ENCODE results near the gene NFILZ. TPM values are rescaled to one million over a fixed set of nuclear protein-coding genes. Genes with fewer than 3 reads are reported as not detected.
"Not testable (repeated sequence)": the region's sequence is repeated elsewhere in the genome, so short reads cannot be mapped to it uniquely, and the experiment has no call there.

NFILZ gene
- polyA plus RNA-seq, 1 experiment = not detected

- H3K27me3 ChIP-seq (ENCODE audit: control insufficient read depth, insufficient read depth, low read length) = no peaks in the 10 kb centered on the region
- ChIA-PET POLR2A (no interaction called here), CTCF (interaction anchor here (0.6 to 3.8 kb wide), 7 partner anchors 14 to 1142 kb away, joined by 3 to 26 read pairs (median 9); partner anchors contain the start of gene NFILZ)
Measured at GRCh38 chr19:8616861-8617260, 13.6 kb upstream of the NFILZ start.

GRCh38 chr19:8617325-8617724 lies 13.1 kb upstream of the NFILZ start:
- H3K36me3 ChIP-seq (ENCODE audit: control insufficient read depth, insufficient read depth, low read length); POLR2A ChIA-PET; H3K27me3 ChIP-seq (ENCODE audit: control insufficient read depth, insufficient read depth, low read length); DNase-seq (ENCODE audit: low read depth); H3K4me3 ChIP-seq (ENCODE audit: low read depth, low read length): not testable (repeated sequence)
- CTCF ChIA-PET = interaction anchor here (0.6 to 3.8 kb wide), 6 partner anchors 13 to 1142 kb away, joined by 3 to 26 read pairs (median 6); partner anchors contain the start of gene NFILZ

More at GRCh38 chr19:8616861-8617260, 13.6 kb upstream of the NFILZ start:
- Histone ChIP-seq H3K36me3 (ENCODE audit: control insufficient read depth, insufficient read depth, low read length) (no peaks in the 10 kb centered on the region), H3K4me3 (ENCODE audit: low read depth, low read length) (no peak overlapping the region)
- TF ChIP-seq CTCF (IDR thresholded peaks at IDR 0.05; ENCODE audit: insufficient read depth, low read depth, low read length) = no peak
- DNase-seq (ENCODE audit: low read depth) = no peak

- H3K36me3 ChIP-seq (ENCODE audit: control insufficient read depth, insufficient read depth, low read length) = no peaks in the 10 kb centered on the region
- no peak for DNase-seq (ENCODE audit: low read depth)
- H3K27me3 ChIP-seq (ENCODE audit: control insufficient read depth, insufficient read depth, low read length) = no peaks in the 10 kb centered on the region
- ChIA-PET POLR2A (no interaction called here), CTCF (interaction anchor here (1.2 to 3.8 kb wide), 2 partner anchors 25 to 36 kb away, joined by 3 to 26 read pairs; no protein-coding TSS in a partner anchor)
- TF ChIP-seq CTCF (IDR thresholded peaks at IDR 0.05; ENCODE audit: insufficient read depth, low read depth, low read length) = no peak
- H3K4me3 ChIP-seq (ENCODE audit: low read depth, low read length) = no peak overlapping the region
Measured at GRCh38 chr19:8617984-8618383, 12.4 kb upstream of the NFILZ start.

GRCh38 chr19:8618751-8619150 lies 11.7 kb upstream of the NFILZ start:
- POLR2A ChIA-PET = no interaction called here
- H3K27me3 ChIP-seq (ENCODE audit: control insufficient read depth, insufficient read depth, low read length) = no peaks in the 10 kb centered on the region

GRCh38 chr19:8622886-8623285 lies 7.5 kb upstream of the NFILZ start:
- CTCF ChIA-PET = interaction anchor here (1.2 kb wide), 1 partner anchor 19 kb away, joined by 6 read pairs; no protein-coding TSS in a partner anchor
- POLR2A ChIA-PET; H3K36me3 ChIP-seq (ENCODE audit: control insufficient read depth, insufficient read depth, low read length); H3K27me3 ChIP-seq (ENCODE audit: control insufficient read depth, insufficient read depth, low read length); DNase-seq (ENCODE audit: low read depth); H3K4me3 ChIP-seq (ENCODE audit: low read depth, low read length): not testable (repeated sequence)
- TF ChIP-seq CTCF (IDR thresholded peaks at IDR 0.05; ENCODE audit: insufficient read depth, low read depth, low read length) = peak; percentile 21; the same call in 1 of the 2 replicates

More at GRCh38 chr19:8618751-8619150, 11.7 kb upstream of the NFILZ start:
- no peaks in the 10 kb centered on the region for H3K36me3 ChIP-seq (ENCODE audit: control insufficient read depth, insufficient read depth, low read length)
- DNase-seq (ENCODE audit: low read depth) = no peak
- no peak for TF ChIP-seq CTCF (IDR thresholded peaks at IDR 0.05; ENCODE audit: insufficient read depth, low read depth, low read length)
- no peak overlapping the region for H3K4me3 ChIP-seq (ENCODE audit: low read depth, low read length)
- CTCF ChIA-PET = interaction anchor here (3.8 kb wide), 1 partner anchor 24 kb away, joined by 26 read pairs; no protein-coding TSS in a partner anchor

- ChIA-PET POLR2A (no interaction called here), CTCF (no interaction called here)
- Histone ChIP-seq H3K4me3 (ENCODE audit: low read depth, low read length) (no peak overlapping the region), H3K36me3 (ENCODE audit: control insufficient read depth, insufficient read depth, low read length) (no peaks in the 10 kb centered on the region), H3K27me3 (ENCODE audit: control insufficient read depth, insufficient read depth, low read length) (no peaks in the 10 kb centered on the region)
- no peak for DNase-seq (ENCODE audit: low read depth)
- TF ChIP-seq CTCF (IDR thresholded peaks at IDR 0.05; ENCODE audit: insufficient read depth, low read depth, low read length) = no peak
Measured at GRCh38 chr19:8626842-8627241, 3.6 kb upstream of the NFILZ start.

All from BJ (cell line).